ENCODE results near the gene EIF3K.

EIF3K gene

DNA sequence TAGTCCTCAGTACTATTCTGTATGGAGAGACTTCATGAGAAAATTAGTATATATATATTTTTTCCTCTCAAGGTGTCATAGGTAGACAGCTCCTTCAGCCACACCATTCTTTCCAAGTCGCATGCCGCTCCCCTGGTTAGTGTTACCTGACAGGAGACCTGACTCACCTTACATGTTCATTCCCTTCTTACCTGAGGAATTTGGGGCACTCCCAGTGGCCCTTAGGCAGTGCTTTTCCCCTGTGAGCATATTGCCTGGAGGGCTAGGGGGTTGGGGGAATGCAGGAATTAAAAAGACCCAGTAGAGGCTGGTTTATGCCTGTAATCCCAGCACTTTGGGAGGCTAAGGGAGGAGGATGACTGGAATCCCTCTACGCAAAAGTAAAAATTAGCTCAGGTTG is 19.5 kb downstream of the EIF3K start:
- TF ChIP-seq, protein P1, sequence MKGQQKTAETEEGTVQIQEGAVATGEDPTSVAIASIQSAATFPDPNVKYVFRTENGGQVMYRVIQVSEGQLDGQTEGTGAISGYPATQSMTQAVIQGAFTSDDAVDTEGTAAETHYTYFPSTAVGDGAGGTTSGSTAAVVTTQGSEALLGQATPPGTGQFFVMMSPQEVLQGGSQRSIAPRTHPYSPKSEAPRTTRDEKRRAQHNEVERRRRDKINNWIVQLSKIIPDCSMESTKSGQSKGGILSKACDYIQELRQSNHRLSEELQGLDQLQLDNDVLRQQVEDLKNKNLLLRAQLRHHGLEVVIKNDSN (IDR thresholded peaks at IDR 0.05) = no peak
- TF ChIP-seq, protein P2, sequence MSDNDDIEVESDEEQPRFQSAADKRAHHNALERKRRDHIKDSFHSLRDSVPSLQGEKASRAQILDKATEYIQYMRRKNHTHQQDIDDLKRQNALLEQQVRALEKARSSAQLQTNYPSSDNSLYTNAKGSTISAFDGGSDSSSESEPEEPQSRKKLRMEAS (IDR thresholded peaks at IDR 0.05) = no peak
- TF ChIP-seq EP300 (IDR thresholded peaks at IDR 0.05; ENCODE audit: borderline replicate concordance) (no peak), CEBPB (IDR thresholded peaks at IDR 0.05) (no peak), CREB1 (IDR thresholded peaks at IDR 0.05; ENCODE audit: low read depth) (no peak), RAD21 (IDR thresholded peaks at IDR 0.05; ENCODE audit: low read depth) (no peak), NFIC (IDR thresholded peaks at IDR 0.05) (no peak), EGR1 (IDR thresholded peaks at IDR 0.05) (no peak), TAF1 (IDR thresholded peaks at IDR 0.05; ENCODE audit: low read depth) (no peak), TCF12 (IDR thresholded peaks at IDR 0.05; ENCODE audit: low read depth) (no peak), FOXM1 (IDR thresholded peaks at IDR 0.05; ENCODE audit: borderline replicate concordance, low read depth) (no peak), YY1 (IDR thresholded peaks at IDR 0.05; ENCODE audit: low read depth) (no peak), TEAD4 (IDR thresholded peaks at IDR 0.05) (no peak), ZBTB7A (IDR thresholded peaks at IDR 0.05; ENCODE audit: low read depth) (no peak)
- TF ChIP-seq, protein P3, sequence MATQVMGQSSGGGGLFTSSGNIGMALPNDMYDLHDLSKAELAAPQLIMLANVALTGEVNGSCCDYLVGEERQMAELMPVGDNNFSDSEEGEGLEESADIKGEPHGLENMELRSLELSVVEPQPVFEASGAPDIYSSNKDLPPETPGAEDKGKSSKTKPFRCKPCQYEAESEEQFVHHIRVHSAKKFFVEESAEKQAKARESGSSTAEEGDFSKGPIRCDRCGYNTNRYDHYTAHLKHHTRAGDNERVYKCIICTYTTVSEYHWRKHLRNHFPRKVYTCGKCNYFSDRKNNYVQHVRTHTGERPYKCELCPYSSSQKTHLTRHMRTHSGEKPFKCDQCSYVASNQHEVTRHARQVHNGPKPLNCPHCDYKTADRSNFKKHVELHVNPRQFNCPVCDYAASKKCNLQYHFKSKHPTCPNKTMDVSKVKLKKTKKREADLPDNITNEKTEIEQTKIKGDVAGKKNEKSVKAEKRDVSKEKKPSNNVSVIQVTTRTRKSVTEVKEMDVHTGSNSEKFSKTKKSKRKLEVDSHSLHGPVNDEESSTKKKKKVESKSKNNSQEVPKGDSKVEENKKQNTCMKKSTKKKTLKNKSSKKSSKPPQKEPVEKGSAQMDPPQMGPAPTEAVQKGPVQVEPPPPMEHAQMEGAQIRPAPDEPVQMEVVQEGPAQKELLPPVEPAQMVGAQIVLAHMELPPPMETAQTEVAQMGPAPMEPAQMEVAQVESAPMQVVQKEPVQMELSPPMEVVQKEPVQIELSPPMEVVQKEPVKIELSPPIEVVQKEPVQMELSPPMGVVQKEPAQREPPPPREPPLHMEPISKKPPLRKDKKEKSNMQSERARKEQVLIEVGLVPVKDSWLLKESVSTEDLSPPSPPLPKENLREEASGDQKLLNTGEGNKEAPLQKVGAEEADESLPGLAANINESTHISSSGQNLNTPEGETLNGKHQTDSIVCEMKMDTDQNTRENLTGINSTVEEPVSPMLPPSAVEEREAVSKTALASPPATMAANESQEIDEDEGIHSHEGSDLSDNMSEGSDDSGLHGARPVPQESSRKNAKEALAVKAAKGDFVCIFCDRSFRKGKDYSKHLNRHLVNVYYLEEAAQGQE (IDR thresholded peaks at IDR 0.05; ENCODE audit: low read depth) = no peak

DNA sequence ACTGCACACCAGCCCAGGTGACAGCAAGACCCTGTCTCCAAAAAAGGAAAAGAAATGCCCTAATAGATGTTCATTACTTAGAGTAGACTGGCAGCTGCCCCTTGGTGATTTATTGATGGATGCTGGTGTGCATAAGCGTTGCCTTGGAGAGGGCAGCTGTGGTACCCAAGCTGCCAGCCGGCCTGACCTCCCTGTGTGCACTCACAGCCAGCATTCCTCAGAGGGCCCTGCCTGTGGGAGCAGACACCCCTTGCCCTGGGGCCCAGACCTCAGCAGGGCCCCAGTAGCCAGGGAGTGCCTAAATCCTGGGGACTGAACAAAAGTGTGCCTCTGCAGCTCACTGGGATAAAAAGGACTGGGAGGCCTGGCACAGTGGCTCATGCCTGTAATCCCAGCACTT is 20.7 kb downstream of the EIF3K start:
- TF ChIP-seq FOXM1 (IDR thresholded peaks at IDR 0.05; ENCODE audit: borderline replicate concordance, low read depth) = no peak
- TF ChIP-seq TCF12 (IDR thresholded peaks at IDR 0.05; ENCODE audit: low read depth) = no peak
- TF ChIP-seq TEAD4 (IDR thresholded peaks at IDR 0.05) = no peak
- no peak for TF ChIP-seq CEBPB (IDR thresholded peaks at IDR 0.05)
- no peak for TF ChIP-seq TAF1 (IDR thresholded peaks at IDR 0.05; ENCODE audit: low read depth)
- TF ChIP-seq CREB1 (IDR thresholded peaks at IDR 0.05; ENCODE audit: low read depth) = no peak
- no peak for TF ChIP-seq NFIC (IDR thresholded peaks at IDR 0.05)
- TF ChIP-seq EP300 (IDR thresholded peaks at IDR 0.05; ENCODE audit: borderline replicate concordance) = no peak
- no peak for TF ChIP-seq RAD21 (IDR thresholded peaks at IDR 0.05; ENCODE audit: low read depth)
- no peak for TF ChIP-seq YY1 (IDR thresholded peaks at IDR 0.05; ENCODE audit: low read depth)
- no peak for TF ChIP-seq ZBTB7A (IDR thresholded peaks at IDR 0.05; ENCODE audit: low read depth)
- TF ChIP-seq, protein P3 (IDR thresholded peaks at IDR 0.05; ENCODE audit: low read depth) = no peak
- TF ChIP-seq, protein P2 (IDR thresholded peaks at IDR 0.05) = no peak
- TF ChIP-seq, protein P1 (IDR thresholded peaks at IDR 0.05) = no peak
- TF ChIP-seq EGR1 (IDR thresholded peaks at IDR 0.05) = no peak

DNA sequence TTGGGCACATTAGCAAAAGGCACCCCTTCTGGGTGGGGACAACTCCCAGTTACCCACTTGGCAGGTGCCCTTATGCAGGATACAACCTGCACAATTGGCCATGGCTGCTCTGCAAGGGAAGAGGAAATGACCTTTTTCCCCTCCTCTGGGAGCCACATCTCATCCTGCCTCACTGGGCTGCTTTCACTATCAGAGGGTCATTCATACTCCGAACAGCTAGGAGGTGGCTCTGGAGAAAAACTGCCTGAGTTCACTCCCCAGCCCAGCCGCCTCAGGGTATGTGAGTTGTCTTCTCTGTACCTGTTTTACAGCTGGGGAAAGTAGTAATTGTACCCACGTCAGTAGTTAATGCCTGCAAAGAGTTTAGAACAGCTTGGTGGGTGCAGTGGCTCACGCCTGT is 21.4 kb downstream of the EIF3K start:
- TF ChIP-seq TAF1 (IDR thresholded peaks at IDR 0.05; ENCODE audit: low read depth) = no peak
- TF ChIP-seq CEBPB (IDR thresholded peaks at IDR 0.05) = no peak
- TF ChIP-seq TCF12 (IDR thresholded peaks at IDR 0.05; ENCODE audit: low read depth) = no peak
- TF ChIP-seq EP300 (IDR thresholded peaks at IDR 0.05; ENCODE audit: borderline replicate concordance) = no peak
- TF ChIP-seq CREB1 (IDR thresholded peaks at IDR 0.05; ENCODE audit: low read depth) = no peak
- TF ChIP-seq, protein P3 (IDR thresholded peaks at IDR 0.05; ENCODE audit: low read depth) = no peak
- no peak for TF ChIP-seq EGR1 (IDR thresholded peaks at IDR 0.05)
- no peak for TF ChIP-seq NFIC (IDR thresholded peaks at IDR 0.05)
- no peak for TF ChIP-seq RAD21 (IDR thresholded peaks at IDR 0.05; ENCODE audit: low read depth)
- no peak for TF ChIP-seq YY1 (IDR thresholded peaks at IDR 0.05; ENCODE audit: low read depth)
- TF ChIP-seq TEAD4 (IDR thresholded peaks at IDR 0.05) = no peak
- TF ChIP-seq, protein P1 (IDR thresholded peaks at IDR 0.05) = no peak
- TF ChIP-seq, protein P2 (IDR thresholded peaks at IDR 0.05) = no peak
- TF ChIP-seq FOXM1 (IDR thresholded peaks at IDR 0.05; ENCODE audit: borderline replicate concordance, low read depth) = no peak
- TF ChIP-seq ZBTB7A (IDR thresholded peaks at IDR 0.05; ENCODE audit: low read depth) = no peak

Measured in Ishikawa (cell line).